Thyroid gland (tissue), 4 donors: ENCODE results near the gene SLC1A6.

Source experiments
- POLR2A ChIP-seq, 2 donors: fragments of 450-650 bp; IDR thresholded peaks; one replicate each; pipeline ENCODE4 v1.6.1; 2017; ENCODE audit warnings: antibody characterized with exemption in 2 of 2, mild to moderate bottlenecking in 2 of 2, moderate library complexity in 1 of 2
- TF ChIP-seq, protein P1 (sequence below), 6 experiments: fragments of 200-600 bp in 3 of 6; fragments of 450-650 bp in 3 of 6; sonication (generic) in 3 of 6; IDR thresholded peaks; one replicate each; pipeline ENCODE4 v1.5.1; 2016 to 2019; ENCODE audit warnings: antibody characterized with exemption in 6 of 6, mild to moderate bottlenecking in 2 of 6, inconsistent platforms in 1 of 6, moderate library complexity in 1 of 6

GRCh38 chr19:14916848-14917247 lies 62.8 kb downstream of the SLC1A6 start:
- TF ChIP-seq, protein P1, sequence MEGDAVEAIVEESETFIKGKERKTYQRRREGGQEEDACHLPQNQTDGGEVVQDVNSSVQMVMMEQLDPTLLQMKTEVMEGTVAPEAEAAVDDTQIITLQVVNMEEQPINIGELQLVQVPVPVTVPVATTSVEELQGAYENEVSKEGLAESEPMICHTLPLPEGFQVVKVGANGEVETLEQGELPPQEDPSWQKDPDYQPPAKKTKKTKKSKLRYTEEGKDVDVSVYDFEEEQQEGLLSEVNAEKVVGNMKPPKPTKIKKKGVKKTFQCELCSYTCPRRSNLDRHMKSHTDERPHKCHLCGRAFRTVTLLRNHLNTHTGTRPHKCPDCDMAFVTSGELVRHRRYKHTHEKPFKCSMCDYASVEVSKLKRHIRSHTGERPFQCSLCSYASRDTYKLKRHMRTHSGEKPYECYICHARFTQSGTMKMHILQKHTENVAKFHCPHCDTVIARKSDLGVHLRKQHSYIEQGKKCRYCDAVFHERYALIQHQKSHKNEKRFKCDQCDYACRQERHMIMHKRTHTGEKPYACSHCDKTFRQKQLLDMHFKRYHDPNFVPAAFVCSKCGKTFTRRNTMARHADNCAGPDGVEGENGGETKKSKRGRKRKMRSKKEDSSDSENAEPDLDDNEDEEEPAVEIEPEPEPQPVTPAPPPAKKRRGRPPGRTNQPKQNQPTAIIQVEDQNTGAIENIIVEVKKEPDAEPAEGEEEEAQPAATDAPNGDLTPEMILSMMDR (IDR thresholded peaks at IDR 0.05) = no peak
- TF ChIP-seq POLR2A (IDR thresholded peaks at IDR 0.05) = no peak
